Measurements from ENCODE around the gene SEMA3E. TPM values are rescaled to one million over a fixed set of nuclear protein-coding genes. Genes with fewer than 3 reads are reported as not detected.
"Not testable (repeated sequence)": the region's sequence is repeated elsewhere in the genome, so short reads cannot be mapped to it uniquely, and the experiment has no call there.

The SEMA3E gene
- total RNA-seq: not detected
- not detected for polyA plus RNA-seq
- total RNA-seq: 0 to 0.17 (median 0.07) reads per million in 6 experiments

GRCh38 chr7:83648464-83649241 is at the start of gene SEMA3E:
TSS of gene SEMA3E (minus strand) at chr7:83649139.
- peaks cover 0 to 7% (median 2%) of the 10 kb centered on the region in 9 donors for H3K9me3 Mint-ChIP-seq
- POLR2A ChIA-PET: no interaction called here

GRCh38 chr7:83697804-83698530 is 49.0 kb upstream of the SEMA3E start:
- Mint-ChIP-seq H3K27ac (no peak overlapping the region), H3K36me3 (no peaks in the 10 kb centered on the region), H3K9me3 (peaks cover 0 to 12% (median 5%) of the 10 kb centered on the region in 9 donors), H3K27me3 (no peaks in the 10 kb centered on the region), H3K4me3 (no peak overlapping the region), H3K4me1 (no peaks in the 10 kb centered on the region)
- POLR2A ChIA-PET: no interaction called here
- DNase-seq: no peak
- no peak for ATAC-seq

More at GRCh38 chr7:83648464-83649241, at the start of gene SEMA3E:
- Mint-ChIP-seq H3K36me3 (peaks cover 0 to 11% (median 0%) of the 10 kb centered on the region in 3 donors), H3K4me3 (no peak within 1 kb of the TSS), H3K27me3 (peaks cover 6 to 15% (median 7%) of the 10 kb centered on the region in 5 donors), H3K27ac (no peak within 1 kb of the TSS), H3K4me1 (no peaks in the 10 kb centered on the region)
- DNase-seq: no peak
- ATAC-seq: no peak

- H3K36me3 Mint-ChIP-seq: no peaks in the 10 kb centered on the region
- peaks cover 0 to 2% (median 0%) of the 10 kb centered on the region in 5 donors for H3K27me3 Mint-ChIP-seq
- H3K4me3 Mint-ChIP-seq: no peak overlapping the region
- H3K27ac Mint-ChIP-seq: no peak overlapping the region
- H3K9me3 Mint-ChIP-seq: peaks cover 0 to 15% (median 5%) of the 10 kb centered on the region in 9 donors
- no peaks in the 10 kb centered on the region for H3K4me1 Mint-ChIP-seq
- POLR2A ChIA-PET: no interaction called here
- DNase-seq (no peak), ATAC-seq (no peak)
Measured at GRCh38 chr7:83696101-83696500, 47.2 kb upstream of the SEMA3E start.

GRCh38 chr7:83695128-83695960 is 46.4 kb upstream of the SEMA3E start:
- peaks cover 0 to 4% (median 0%) of the 10 kb centered on the region in 5 donors for H3K27me3 Mint-ChIP-seq
- POLR2A ChIA-PET: no interaction called here
- no peak for DNase-seq
- no peaks in the 10 kb centered on the region for H3K36me3 Mint-ChIP-seq
- H3K9me3 Mint-ChIP-seq: peaks cover 0 to 21% (median 6%) of the 10 kb centered on the region in 9 donors
- no peaks in the 10 kb centered on the region for H3K4me1 Mint-ChIP-seq
- no peak overlapping the region for H3K4me3 Mint-ChIP-seq
- no peak overlapping the region for H3K27ac Mint-ChIP-seq
- ATAC-seq: no peak

GRCh38 chr7:83693256-83693655 is 44.3 kb upstream of the SEMA3E start:
- POLR2A ChIA-PET: no interaction called here
- no peaks in the 10 kb centered on the region for H3K36me3 Mint-ChIP-seq

GRCh38 chr7:83691095-83691494 is 42.2 kb upstream of the SEMA3E start:
- POLR2A ChIA-PET: no interaction called here
- Mint-ChIP-seq H3K36me3 (no peaks in the 10 kb centered on the region), H3K27me3 (peaks cover 0 to 4% (median 0%) of the 10 kb centered on the region in 5 donors), H3K9me3 (peaks cover 0 to 9% (median 2%) of the 10 kb centered on the region in 9 donors), H3K4me3 (no peak overlapping the region), H3K4me1 (no peaks in the 10 kb centered on the region), H3K27ac (peak overlapping the region in 1 of 10 donors; percentile 9)
- no peak for ATAC-seq
- no peak for DNase-seq

More at GRCh38 chr7:83693256-83693655, 44.3 kb upstream of the SEMA3E start:
- no peak for ATAC-seq
- no peak overlapping the region for H3K4me3 Mint-ChIP-seq
- peaks cover 0 to 9% (median 3%) of the 10 kb centered on the region in 9 donors for H3K9me3 Mint-ChIP-seq
- peaks cover 0 to 4% (median 0%) of the 10 kb centered on the region in 5 donors for H3K27me3 Mint-ChIP-seq
- DNase-seq: no peak
- H3K27ac Mint-ChIP-seq: no peak overlapping the region
- H3K4me1 Mint-ChIP-seq: no peaks in the 10 kb centered on the region

GRCh38 chr7:83689855-83690254 is 40.9 kb upstream of the SEMA3E start:
- peaks cover 0 to 9% (median 2%) of the 10 kb centered on the region in 9 donors for H3K9me3 Mint-ChIP-seq
- H3K27me3 Mint-ChIP-seq: peaks cover 0 to 4% (median 0%) of the 10 kb centered on the region in 5 donors

GRCh38 chr7:83686416-83686815 is 37.5 kb upstream of the SEMA3E start:
- Mint-ChIP-seq H3K27ac (no peak overlapping the region), H3K4me1 (no peaks in the 10 kb centered on the region), H3K9me3 (peaks cover 0 to 9% (median 1%) of the 10 kb centered on the region in 9 donors), H3K4me3 (no peak overlapping the region), H3K27me3 (peaks cover 0 to 4% (median 0%) of the 10 kb centered on the region in 5 donors), H3K36me3 (no peaks in the 10 kb centered on the region)
- no peak for DNase-seq
- no peak for ATAC-seq
- POLR2A ChIA-PET: no interaction called here

More at GRCh38 chr7:83689855-83690254, 40.9 kb upstream of the SEMA3E start:
- no peaks in the 10 kb centered on the region for H3K4me1 Mint-ChIP-seq
- no peak overlapping the region for H3K4me3 Mint-ChIP-seq
- no peak overlapping the region for H3K27ac Mint-ChIP-seq
- no peak for DNase-seq
- no peak for ATAC-seq
- no peaks in the 10 kb centered on the region for H3K36me3 Mint-ChIP-seq
- POLR2A ChIA-PET: no interaction called here

GRCh38 chr7:83684928-83685327 is 36.0 kb upstream of the SEMA3E start:
- POLR2A ChIA-PET: no interaction called here
- H3K9me3 Mint-ChIP-seq: peaks cover 0 to 3% (median 0%) of the 10 kb centered on the region in 9 donors
- ATAC-seq (no peak), DNase-seq (no peak)
- no peaks in the 10 kb centered on the region for H3K27me3 Mint-ChIP-seq
- H3K27ac Mint-ChIP-seq: no peak overlapping the region
- no peaks in the 10 kb centered on the region for H3K36me3 Mint-ChIP-seq
- no peak overlapping the region for H3K4me3 Mint-ChIP-seq
- no peaks in the 10 kb centered on the region for H3K4me1 Mint-ChIP-seq

- H3K27me3 Mint-ChIP-seq: no peaks in the 10 kb centered on the region
- H3K4me3 Mint-ChIP-seq: no peak overlapping the region
- H3K36me3 Mint-ChIP-seq: no peaks in the 10 kb centered on the region
- H3K27ac Mint-ChIP-seq: no peak overlapping the region
- H3K9me3 Mint-ChIP-seq: peaks cover 0 to 3% (median 0%) of the 10 kb centered on the region in 9 donors
- POLR2A ChIA-PET: no interaction called here
- no peak for ATAC-seq
- H3K4me1 Mint-ChIP-seq: no peaks in the 10 kb centered on the region
- DNase-seq: no peak
Measured at GRCh38 chr7:83681200-83681778, 32.4 kb upstream of the SEMA3E start.

- no peak overlapping the region for H3K27ac Mint-ChIP-seq
- POLR2A ChIA-PET: no interaction called here
- H3K36me3 Mint-ChIP-seq: no peaks in the 10 kb centered on the region
- DNase-seq (no peak), ATAC-seq (no peak)
- H3K4me1 Mint-ChIP-seq: no peaks in the 10 kb centered on the region
- no peak overlapping the region for H3K4me3 Mint-ChIP-seq
- H3K9me3 Mint-ChIP-seq: peaks cover 0 to 3% (median 0%) of the 10 kb centered on the region in 9 donors
- no peaks in the 10 kb centered on the region for H3K27me3 Mint-ChIP-seq
Measured at GRCh38 chr7:83677180-83677866, 28.4 kb upstream of the SEMA3E start.

- H3K4me3 Mint-ChIP-seq, H3K27me3 Mint-ChIP-seq, H3K9me3 Mint-ChIP-seq, POLR2A ChIA-PET, DNase-seq, H3K4me1 Mint-ChIP-seq, H3K27ac Mint-ChIP-seq, H3K36me3 Mint-ChIP-seq, ATAC-seq: not testable (repeated sequence)
Measured at GRCh38 chr7:83673291-83673690, 24.4 kb upstream of the SEMA3E start.

Data from naive thymus-derived CD8-positive, alpha-beta T cell (primary cell).